AG04450 (cell line): ENCODE data around the gene MRPS6. TPM values are rescaled to one million over a fixed set of nuclear protein-coding genes. Genes with fewer than 3 reads are reported as not detected.

Experiments used
- CTCF ChIA-PET: fragments of 300-600, 350-600 bp; formaldehyde crosslinking; extraction: SDS; loops from one replicate; lab custom pipeline; 2022; ENCODE audit warnings: antibody characterized with exemption, inconsistent platforms; lab: Charles Lee
- POLR2A ChIA-PET: fragments of 350-600 bp; formaldehyde crosslinking; extraction: SDS; loops from one replicate; lab custom pipeline; 2021; ENCODE audit warnings: antibody characterized with exemption, inconsistent platforms; lab: Yijun Ruan, JAX
- DNase-seq: peaks from one replicate; pipeline ENCODE4 v3.0.0-alpha.2; 2011; ENCODE audit warnings: low read depth, low spot score
- H3K27ac ChIP-seq: one replicate; pipeline ENCODE4 v1.5.1; 2012; ENCODE audit warnings: low read depth, low read length, control low read depth
- H3K27me3 ChIP-seq: one replicate; pipeline ENCODE4 v1.6.0; 2012; ENCODE audit warnings: low read length; ENCODE audit not compliant: control insufficient read depth, insufficient read depth
- H3K4me3 ChIP-seq: 2 replicates; pipeline ENCODE4 v1.5.1; 2011; ENCODE audit warnings: mild to moderate bottlenecking, low read depth, low read length, control low read depth
- H3K9me3 ChIP-seq: 2 replicates; pipeline ENCODE4 v1.5.1; 2012; ENCODE audit warnings: low read length; ENCODE audit not compliant: control insufficient read depth, insufficient read depth
- polyA minus RNA-seq: library from RNA; depleted of rRNA, polyadenylated mRNA; stranded (reverse); fragments of >200 nt; gene quantifications from 2 replicates; pipeline ENCODE4 v1.2.3, GENCODE V29; 2011; rRNA and poly(A)+ RNA removed
- polyA plus RNA-seq: library from polyadenylated mRNA; depleted of rRNA; stranded (reverse); fragments of >200 nt; gene quantifications from 2 replicates; pipeline ENCODE4 v1.2.3, GENCODE V29; 2011; rRNA removed
- TF ChIP-seq, protein P1 (sequence below): IDR thresholded peaks from 2 replicates; pipeline ENCODE4 v1.5.1; 2011; ENCODE audit warnings: low read depth, low read length, control low read depth, inconsistent platforms

The MRPS6 gene
- polyA plus RNA-seq (31.4 and 35.8 TPM in 2 replicates), polyA minus RNA-seq (10.4 and 14.3 TPM in 2 replicates)

DNA sequence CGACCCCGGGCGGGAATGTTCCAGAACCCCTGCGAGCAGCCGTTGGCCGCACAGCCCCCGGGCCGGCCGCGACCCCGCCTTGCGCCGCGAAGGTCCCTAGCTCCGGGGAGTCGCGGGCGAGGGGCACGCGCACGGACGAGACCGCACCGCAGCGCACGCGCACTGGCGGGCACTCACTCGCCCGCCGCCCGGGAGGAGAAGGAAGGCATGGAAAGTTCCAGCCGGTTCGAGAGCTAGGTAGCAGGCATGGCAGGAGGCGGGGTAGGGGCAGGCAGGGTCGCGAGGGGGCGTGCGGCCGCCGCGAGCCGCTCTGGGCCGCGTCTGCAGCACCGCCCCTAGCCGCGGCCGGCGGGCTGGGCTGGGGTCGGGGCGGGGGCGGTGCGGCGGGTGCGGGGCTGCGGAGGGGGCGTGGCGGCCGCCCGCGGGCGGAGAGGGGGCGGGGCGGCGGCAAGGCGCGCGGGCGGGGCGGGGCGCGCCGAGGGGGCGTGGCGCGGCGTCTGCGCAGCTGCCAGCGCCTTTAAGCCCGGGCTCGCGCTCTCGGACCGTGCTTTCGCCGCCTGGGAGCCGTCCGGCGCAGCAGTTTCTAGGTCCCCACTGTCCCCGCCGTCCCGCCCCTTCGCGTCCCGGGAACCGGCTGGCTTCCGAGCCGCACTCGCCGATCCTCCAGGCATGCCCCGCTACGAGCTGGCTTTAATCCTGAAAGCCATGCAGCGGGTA, at the start of gene MRPS6, which contains the start of gene SLC5A3:
Gene MRPS6 (plus strand): TSS at position 547 of the 717 bp plus-strand sequence. CDS start 123 bp downstream, at position 670.
Gene SLC5A3 (plus strand): TSS at position 547 of the 717 bp plus-strand sequence. CDS start 21,621 bp downstream, outside the sequence.
- no peaks in the 10 kb centered on the region for H3K9me3 ChIP-seq
- peak within 1 kb of the TSS; percentile 86 for H3K4me3 ChIP-seq
- DNase-seq: peak; percentile 51
- H3K27ac ChIP-seq: no peak within 1 kb of the TSS
- ChIA-PET CTCF (interaction anchor here (0.7 to 1.4 kb wide), 3 partner anchors 20 to 289 kb away, joined by 3 to 7 read pairs (median 3); no protein-coding TSS in a partner anchor), POLR2A (interaction anchor here (0.7 to 1.8 kb wide), 8 partner anchors 96 to 453 kb away, joined by 3 to 5 read pairs (median 4); no protein-coding TSS in a partner anchor)
- TF ChIP-seq, protein P1, sequence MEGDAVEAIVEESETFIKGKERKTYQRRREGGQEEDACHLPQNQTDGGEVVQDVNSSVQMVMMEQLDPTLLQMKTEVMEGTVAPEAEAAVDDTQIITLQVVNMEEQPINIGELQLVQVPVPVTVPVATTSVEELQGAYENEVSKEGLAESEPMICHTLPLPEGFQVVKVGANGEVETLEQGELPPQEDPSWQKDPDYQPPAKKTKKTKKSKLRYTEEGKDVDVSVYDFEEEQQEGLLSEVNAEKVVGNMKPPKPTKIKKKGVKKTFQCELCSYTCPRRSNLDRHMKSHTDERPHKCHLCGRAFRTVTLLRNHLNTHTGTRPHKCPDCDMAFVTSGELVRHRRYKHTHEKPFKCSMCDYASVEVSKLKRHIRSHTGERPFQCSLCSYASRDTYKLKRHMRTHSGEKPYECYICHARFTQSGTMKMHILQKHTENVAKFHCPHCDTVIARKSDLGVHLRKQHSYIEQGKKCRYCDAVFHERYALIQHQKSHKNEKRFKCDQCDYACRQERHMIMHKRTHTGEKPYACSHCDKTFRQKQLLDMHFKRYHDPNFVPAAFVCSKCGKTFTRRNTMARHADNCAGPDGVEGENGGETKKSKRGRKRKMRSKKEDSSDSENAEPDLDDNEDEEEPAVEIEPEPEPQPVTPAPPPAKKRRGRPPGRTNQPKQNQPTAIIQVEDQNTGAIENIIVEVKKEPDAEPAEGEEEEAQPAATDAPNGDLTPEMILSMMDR: no peak
- H3K27me3 ChIP-seq: no peaks in the 10 kb centered on the region

- H3K9me3 ChIP-seq: peaks cover 4% of the 10 kb centered on the region
- no peak overlapping the region for H3K27ac ChIP-seq
- no peaks in the 10 kb centered on the region for H3K27me3 ChIP-seq
- ChIA-PET CTCF (no interaction called here), POLR2A (no interaction called here)
- no peak for DNase-seq
- H3K4me3 ChIP-seq: no peak overlapping the region
- TF ChIP-seq, protein P1: no peak
Measured at GRCh38 chr21:34023691-34024373, 49.5 kb upstream of the MRPS6 start.

- H3K4me3 ChIP-seq: no peak overlapping the region
- ChIA-PET CTCF (no interaction called here), POLR2A (no interaction called here)
- no peaks in the 10 kb centered on the region for H3K27me3 ChIP-seq
- TF ChIP-seq, protein P1: no peak
- DNase-seq: no peak
- no peak overlapping the region for H3K27ac ChIP-seq
- H3K9me3 ChIP-seq: peaks cover 4% of the 10 kb centered on the region
Measured at GRCh38 chr21:34024374-34024693, 49.0 kb upstream of the MRPS6 start.

DNA sequence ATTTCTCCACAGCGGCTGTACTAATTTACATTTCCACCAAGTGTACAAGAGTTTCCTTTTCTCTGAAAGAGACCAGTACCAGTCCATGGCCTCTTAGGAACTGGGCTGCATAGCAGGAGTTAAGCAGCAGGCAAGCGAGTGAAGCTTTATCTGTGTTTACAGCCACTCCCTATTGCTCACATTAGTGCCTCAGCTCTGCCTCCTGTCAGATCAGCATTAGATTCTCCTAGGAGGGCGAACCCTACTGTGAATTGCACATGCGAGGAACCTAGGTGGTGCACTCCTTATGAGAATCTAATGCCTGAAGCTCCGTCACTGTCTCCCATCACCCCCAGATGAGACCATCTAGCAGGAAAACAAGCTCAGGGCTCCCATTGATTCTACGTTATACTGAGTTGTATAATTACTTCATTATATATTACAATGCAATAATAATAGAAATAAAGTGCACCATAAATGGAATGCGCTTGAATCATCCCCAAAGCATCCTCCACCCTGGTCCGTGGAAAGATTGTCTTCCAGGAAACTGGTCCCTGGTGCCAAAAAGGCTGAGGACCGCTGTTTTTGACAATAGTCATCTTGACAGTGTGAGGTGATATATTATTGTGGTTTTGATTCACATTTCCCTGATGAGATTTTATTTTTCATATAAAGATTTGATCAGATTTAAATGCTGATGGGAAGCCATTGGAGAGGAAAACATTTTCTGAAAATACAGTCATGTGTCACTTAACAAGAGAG, 45.5 kb upstream of the MRPS6 start:
- H3K4me3 ChIP-seq: no peak overlapping the region
- peaks cover 4% of the 10 kb centered on the region for H3K9me3 ChIP-seq
- ChIA-PET POLR2A (no interaction called here), CTCF (no interaction called here)
- H3K27me3 ChIP-seq: no peaks in the 10 kb centered on the region
- TF ChIP-seq, protein P1: no peak
- no peak overlapping the region for H3K27ac ChIP-seq
- no peak for DNase-seq
